Caki2 (cell line): ENCODE data around the gene KIT. TPM values are rescaled to one million over a fixed set of nuclear protein-coding genes. Genes with fewer than 3 reads are reported as not detected.

ENCODE experiments used
- DNase-seq: peaks from one replicate; pipeline ENCODE4 v3.0.0-alpha.2; 2015; ENCODE audit warnings: low read depth
- in situ Hi-C: cut with HindIII; loops from 2 replicates; pipeline ENCODE4 v1.10.0; 2016; ENCODE audit warnings: low sequenced_read_pairs, low pct_unique_long_range_greater_than_20kb, mixed read lengths
- total RNA-seq: library from RNA; depleted of rRNA; stranded (reverse); fragments of >200 nt; shearing (Covaris generic); gene quantifications from 2 replicates; pipeline ENCODE4 v1.2.3, GENCODE V29; 2014; ENCODE audit warnings: low replicate concordance

The KIT gene
- total RNA-seq, 1 experiment from 2014 or later, result 0.44 TPM

DNA sequence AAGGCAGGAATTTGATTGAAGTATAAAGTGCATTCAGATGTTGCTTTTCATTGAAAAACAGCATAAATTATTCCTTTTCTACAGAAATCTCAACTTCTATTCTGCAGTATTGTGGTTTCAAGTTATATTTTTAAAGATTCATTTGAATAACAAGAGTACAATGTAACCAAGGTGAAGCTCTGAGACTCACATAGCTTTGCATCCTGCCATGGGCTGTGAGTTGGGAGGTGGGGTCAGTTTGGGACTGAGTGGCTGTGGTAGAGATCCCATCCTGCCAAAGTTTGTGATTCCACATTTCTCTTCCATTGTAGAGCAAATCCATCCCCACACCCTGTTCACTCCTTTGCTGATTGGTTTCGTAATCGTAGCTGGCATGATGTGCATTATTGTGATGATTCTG lies 69.2 kb downstream of the KIT start:
- DNase-seq, result no peak
- in situ Hi-C loops, result no loop called here

DNA sequence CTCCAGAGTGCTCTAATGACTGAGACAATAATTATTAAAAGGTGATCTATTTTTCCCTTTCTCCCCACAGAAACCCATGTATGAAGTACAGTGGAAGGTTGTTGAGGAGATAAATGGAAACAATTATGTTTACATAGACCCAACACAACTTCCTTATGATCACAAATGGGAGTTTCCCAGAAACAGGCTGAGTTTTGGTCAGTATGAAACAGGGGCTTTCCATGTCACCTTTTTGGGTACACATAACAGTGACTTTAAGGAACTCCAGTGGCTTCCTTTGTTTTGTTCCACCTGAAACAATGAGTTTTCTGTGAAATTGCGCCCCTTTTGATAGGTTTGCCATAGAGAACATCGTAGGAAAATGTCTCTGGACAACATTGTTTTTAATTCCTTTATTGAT lies 69.6 kb downstream of the KIT start:
- in situ Hi-C loops, result no loop called here
- DNase-seq, result no peak

DNA sequence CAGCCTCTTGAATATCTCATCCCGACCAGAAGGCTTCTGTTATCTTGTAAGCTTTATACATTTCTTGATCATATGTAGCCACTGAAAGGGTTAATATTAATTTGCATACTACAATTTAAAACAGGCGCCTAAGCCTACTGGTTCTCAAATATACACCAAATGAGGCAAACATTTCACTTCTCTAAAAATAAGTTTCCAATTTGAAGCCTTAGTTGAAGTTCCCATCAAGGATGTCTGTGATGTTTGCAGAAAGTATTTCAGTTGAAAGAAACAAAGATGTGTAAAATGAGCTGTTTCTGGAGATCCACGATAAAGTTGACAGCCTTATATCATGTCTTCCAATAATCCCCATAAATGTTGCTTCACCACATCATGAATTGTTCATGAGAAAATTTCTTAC lies 70.6 kb downstream of the KIT start:
- no peak for DNase-seq
- in situ Hi-C loops, result no loop called here

DNA sequence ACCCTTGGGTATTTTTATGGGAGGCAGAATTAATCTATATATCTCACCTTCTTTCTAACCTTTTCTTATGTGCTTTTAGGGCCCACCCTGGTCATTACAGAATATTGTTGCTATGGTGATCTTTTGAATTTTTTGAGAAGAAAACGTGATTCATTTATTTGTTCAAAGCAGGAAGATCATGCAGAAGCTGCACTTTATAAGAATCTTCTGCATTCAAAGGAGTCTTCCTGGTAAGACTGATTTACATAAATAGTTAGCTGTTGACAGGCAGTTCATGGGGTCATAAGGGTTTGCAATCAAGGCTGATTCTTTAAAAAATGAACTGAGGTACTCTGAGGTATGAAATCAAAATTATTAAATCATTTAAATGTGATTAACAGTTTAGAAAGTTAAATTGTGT lies 71.5 kb downstream of the KIT start:
- in situ Hi-C loops, result no loop called here
- no peak for DNase-seq

DNA sequence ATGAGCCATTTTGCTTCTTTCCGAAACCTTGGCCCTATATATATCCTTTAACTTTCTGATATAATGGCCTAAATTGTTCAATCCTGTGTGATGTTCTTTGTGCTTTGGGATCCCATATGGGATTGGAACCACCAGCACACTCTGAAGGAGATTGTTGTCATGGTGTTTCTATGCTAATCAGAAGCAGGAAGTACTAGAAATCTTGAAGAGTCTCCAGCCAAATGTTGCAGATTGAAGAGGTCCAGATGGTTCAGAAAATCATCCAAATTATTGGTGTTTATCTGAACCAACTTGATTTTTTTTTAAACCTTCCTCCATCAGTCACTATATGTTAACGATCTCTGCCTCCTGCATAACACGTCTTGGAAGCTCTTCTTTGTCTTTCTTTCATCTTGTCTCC lies 72.8 kb downstream of the KIT start:
- in situ Hi-C loops, result no loop called here
- DNase-seq, result no peak

DNA sequence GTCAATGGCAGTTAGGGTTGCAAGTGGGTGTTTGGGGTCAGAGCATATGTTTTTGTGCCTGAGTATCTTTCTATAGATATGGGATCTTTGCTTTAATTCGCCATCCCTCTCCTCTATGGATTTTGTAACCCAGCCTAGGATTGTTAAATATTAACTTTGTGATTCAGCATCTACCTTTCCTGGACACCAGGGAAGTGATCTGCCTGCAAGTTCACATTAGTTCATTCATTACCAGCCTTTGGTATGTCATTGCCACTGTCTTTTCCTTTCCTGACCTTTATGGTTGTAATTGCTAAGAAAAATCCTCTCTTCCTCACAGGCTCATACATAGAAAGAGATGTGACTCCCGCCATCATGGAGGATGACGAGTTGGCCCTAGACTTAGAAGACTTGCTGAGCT lies 73.8 kb downstream of the KIT start:
- peak; percentile 60 for DNase-seq
- in situ Hi-C loops, result no loop called here

DNA sequence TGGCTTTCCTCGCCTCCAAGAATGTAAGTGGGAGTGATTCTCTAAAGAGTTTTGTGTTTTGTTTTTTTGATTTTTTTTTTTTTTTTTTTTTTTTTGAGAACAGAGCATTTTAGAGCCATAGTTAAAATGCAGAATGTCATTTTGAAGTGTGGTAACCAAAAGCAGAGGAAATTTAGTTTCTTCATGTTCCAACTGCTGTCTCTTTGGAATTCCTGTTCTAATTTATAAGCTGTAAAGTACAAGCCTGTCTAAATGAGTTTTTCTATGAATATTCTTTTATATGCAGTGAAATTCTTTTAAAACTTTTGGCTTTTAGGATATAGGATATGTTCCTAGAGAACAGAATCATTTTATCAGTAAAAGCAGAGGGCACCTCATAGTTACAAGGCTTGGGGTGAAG lies 74.2 kb downstream of the KIT start:
- DNase-seq, result no peak
- in situ Hi-C loops, result no loop called here

DNA sequence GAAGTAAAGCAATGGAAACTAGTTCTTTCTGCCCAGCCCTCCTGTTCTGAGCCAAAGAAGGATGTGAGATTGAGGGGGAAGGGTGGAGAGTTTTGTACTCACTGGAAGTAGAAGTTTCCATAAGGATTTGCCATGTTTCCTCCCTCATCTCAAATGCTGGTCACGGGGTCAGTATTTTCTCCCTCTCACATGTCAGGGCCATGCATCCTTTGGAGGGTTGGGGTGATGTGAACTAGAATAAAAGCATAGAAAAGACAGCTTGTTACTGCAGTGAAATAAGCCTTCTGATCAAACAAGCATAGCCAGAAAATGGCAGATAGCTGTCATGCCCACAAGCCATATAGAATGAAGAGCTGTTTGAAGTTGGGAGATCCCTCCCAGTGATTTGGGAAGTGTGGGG lies 79.7 kb downstream of the KIT start:
- in situ Hi-C loops, result no loop called here
- DNase-seq, result no peak

DNA sequence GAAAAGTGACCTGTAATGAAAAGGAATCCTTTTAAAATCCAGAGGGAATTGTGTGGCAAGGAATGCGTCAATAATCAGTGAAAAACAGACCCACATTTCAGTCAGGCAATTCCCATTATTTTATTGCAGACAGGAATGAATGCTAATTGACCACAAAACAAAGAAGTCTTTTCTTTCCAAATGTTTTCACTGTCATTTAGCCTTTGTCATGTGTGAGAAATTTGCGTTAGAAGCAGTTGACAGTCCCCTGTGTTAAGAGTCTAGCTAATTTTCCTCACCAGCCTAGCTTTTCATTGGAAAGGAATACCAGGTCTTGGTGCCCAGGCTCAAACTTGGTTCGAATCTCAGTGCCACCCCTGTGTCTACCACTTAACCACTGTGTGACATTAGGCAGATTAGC lies 83.4 kb downstream of the KIT start:
- no peak for DNase-seq
- in situ Hi-C loops, result no loop called here

DNA sequence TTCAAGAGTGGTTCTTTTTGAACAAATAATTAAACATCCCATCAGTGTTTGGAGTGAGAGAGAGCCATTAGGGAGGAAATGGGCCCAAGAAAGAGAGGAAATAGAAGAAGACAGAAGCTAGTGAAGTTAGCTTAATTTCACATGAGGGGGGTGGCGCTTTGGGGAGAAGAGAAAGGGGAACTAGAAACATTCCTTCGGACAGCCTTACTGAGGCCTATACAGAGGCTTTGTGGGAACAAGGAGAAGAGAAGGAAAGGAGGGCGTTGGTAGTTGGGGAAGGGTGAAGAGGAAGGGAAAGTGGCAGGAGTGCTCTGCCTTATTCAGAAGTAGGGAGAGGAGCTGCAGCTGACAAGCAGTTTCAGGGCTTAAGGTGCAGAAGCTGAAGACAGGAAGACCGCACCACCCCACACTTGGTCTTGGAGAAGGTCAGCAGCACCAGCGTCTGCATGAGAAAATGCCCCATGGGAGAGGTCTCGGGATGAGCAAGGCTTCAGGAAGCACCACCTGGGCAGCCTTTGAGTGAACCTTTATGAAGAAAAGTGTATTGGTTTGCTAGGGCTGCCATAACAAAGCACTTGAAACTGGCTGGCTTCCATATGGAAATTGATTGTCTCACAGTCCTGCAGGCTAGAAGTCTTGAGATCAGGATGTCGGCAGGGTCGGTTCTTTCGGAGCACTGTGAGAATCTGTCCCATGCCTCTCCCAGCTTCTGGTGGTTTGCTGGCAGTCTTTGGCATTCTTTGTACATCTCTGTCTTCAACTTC lies 85.1 kb downstream of the KIT start:
- DNase-seq, result no peak
- in situ Hi-C loops, result no loop called here

DNA sequence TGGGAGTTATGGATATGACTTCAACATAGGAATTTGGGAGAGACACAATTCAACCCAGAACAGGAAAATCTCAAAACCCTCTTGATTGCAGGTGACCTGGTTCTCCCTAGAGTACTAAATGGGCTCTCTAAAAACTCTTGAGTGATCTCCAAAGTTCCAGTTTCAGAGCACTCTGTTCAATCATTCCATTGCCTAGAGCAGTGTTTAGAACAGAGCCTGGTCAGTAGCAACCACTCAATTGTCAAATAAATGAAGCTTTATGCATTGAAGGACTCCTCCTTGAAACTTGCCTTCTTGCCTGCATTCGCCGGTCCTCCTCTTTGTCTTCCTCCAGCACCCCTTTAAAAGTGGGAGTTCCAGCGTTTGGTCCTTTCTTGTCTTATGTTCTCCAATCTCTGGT lies 85.8 kb downstream of the KIT start:
- no peak for DNase-seq
- in situ Hi-C loops, result no loop called here

DNA sequence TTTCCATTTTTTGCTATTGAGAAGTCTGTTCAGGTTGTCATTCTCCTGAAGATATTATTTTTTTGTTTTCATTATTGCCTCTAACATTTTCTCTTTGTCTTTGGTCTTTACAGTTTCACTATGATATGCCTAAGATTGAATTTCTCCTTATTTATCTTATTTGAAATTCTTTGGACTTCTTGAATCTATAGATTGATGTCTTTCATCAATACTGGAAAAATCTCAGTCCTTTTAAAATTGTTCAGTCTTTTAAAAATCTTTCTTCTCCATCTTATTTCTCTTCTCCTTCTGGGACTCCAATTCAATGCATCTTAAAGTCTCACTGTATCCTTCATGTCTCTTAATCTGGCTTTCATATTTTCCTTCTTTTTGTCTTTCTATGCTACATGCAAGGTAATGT lies 86.7 kb downstream of the KIT start:
- DNase-seq, result no peak
- in situ Hi-C loops, result no loop called here

DNA sequence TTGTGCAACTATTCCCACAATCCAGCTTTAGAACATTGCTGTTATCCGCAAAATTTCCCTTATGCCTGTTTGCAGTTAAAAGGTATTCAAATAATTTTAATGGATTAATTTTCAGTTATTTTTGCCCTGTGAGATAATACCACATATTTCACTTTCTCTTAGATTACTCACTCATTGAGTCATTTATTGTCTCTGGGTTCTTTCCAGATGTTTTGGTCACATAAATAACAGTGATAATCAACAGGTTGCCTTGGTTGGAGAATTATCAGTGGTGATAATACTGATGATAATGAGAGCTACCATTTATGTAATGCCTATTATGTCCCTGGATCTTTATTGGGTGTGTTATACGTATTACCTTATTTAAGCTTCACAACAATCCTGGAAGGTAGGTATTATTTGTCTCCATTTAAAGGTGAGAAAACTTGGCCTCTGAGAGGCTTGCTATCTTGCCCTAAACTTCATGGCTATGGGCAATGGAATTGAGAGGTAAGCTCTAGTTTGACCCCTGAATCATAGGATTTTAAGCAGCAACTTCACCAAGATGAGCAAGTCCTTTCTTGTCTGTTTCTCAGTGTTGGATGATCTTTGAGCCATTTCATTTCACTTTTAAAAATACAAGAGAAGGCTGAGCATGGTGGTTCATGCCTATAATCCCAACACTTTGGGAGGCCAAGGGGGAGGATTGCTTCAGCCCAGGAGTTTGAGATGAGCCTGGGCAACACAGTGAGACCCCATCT lies 87.4 kb downstream of the KIT start:
- in situ Hi-C loops, result no loop called here
- DNase-seq, result no peak

DNA sequence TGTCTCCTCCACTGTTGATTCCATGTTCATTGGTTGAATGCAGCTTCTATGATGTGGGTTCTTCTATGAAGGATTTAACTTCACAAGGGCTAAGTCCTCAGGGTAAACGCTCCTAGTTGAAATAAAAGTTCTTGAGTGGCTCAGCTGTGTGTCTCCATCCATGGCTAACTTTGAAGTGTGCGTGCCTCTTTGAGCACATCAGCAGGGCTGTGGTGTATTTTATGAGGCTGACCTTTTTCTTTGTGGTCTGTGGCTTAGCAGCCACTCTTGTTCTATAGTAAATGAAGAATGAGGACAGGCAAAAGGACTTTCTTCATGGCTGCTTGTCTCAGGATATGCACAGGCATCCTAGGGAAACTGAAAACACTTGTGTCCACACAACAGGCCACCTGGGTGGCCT lies 88.5 kb downstream of the KIT start:
- peak; percentile 38 for DNase-seq
- in situ Hi-C loops, result no loop called here

DNA sequence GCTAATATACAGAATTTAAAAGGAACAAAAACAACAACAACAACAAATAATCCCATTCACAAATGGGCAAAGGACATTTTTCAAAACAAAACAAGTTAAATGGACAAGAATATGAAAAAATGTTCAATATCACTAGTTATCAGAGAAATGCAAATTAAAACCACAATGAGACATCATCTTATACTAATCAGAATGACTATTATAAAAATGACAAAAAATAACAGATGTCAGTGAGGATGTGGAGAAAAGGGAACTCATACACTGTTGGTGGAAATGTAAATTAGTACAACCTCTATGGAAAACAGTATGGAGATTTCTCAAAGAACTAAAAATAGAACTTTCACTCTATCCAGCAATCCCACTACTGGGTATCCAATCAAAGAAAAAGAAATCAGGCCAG lies 92.6 kb downstream of the KIT start:
- no peak for DNase-seq
- in situ Hi-C loops, result no loop called here

DNA sequence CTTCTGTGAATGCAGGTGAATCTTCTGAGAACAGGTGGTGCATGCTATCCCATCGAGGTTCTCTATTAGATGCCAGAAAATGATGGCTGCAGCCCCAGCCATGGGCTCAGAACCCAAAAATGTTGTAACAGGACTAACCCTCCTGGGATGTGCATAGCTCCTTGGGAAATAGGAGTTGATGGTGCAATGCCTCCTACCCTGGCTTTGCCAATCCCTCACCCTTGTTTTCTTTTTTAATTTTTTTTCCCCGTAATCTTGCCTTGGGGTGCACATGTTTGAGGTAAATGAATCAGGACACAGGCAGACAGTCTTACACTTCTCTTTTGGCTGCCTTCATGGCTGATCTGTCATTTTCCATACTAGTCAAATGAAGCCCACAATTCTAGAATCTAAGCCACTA lies 96.6 kb downstream of the KIT start:
- no peak for DNase-seq
- in situ Hi-C loops, result no loop called here

DNA sequence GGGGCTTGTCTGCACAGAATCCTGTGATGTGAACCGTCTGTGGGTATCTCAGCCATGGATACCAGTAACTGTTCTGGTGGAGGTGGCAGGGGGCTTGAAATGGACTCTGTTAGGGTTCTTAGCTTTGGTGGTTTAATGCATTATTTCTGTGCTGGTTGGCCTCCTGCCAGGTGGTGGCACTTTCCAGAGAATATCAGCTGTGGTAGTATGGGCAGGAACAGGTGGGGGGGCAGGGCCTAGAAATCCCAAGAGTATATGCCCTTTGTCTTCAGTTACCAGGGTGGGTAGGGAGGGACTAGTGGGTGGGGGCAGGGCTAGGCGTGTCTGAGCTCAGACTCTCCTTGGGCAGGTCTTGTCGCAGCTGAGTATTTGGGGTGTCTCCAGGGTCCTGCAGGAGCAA lies 106.7 kb downstream of the KIT start:
- in situ Hi-C loops, result no loop called here

DNA sequence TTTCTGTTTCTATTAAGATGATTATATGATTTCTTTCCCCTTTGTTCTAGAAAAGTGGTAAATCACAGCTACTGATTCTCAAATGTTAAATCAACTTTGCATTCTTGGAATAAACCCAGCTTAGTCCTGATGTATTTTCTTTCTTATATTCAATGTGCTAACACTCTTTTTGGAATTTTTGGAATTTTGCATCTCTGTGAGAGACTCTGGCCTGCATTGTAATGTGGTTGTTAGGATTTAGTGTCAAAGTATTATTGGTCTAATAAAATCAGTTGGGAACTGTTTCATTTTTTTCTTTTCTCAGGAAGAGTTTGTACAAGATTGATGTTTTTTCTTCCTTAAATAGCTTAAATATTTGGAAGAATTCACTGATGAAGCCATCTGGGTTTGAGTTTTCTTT lies 109.6 kb downstream of the KIT start:
- DNase-seq, result no peak
- in situ Hi-C loops, result no loop called here

More for the DNA sequence above, 106.7 kb downstream of the KIT start:
- no peak for DNase-seq

DNA sequence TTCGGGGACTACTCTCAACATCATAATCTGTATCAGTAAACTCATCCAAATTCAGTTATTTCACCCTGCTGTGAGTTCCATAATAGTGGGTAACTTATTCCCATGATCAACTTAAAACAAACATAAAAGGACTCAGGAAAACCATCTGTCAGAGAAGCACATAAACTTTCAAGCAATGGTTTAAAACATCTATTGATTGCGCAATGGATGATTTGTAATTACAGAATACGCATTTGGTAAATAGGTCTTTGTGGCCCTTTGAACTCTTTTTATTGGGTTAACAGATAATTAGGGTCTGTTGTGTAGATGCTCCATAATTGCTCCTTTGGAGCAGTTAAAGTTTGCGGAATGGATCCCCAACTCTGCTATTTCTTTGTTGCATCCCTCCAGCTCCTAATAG lies 115.3 kb downstream of the KIT start:
- in situ Hi-C loops, result no loop called here
- DNase-seq, result no peak

DNA sequence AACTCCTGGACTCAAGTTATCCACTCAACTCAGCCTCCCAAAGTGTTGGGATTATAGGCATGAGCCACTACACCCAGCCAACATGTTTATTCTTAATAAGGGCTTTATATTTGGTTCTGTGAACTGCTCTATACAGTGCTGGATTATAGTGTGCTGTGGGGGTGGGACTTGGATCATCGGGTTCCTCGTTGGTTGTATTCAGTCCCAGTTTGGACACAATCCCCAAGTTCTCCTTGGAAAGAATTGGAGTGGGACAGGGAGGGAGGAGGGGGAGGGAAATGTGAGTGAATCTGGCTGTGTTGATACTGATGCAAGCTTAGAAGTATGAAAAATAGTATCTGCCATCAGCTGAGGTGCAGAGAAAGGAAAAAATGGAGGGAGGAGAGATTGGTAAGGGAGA lies 121.3 kb downstream of the KIT start:
- in situ Hi-C loops, result no loop called here
- no peak for DNase-seq
